ENCODE data around the gene AGAP2. TPM values are rescaled to one million over a fixed set of nuclear protein-coding genes. Genes with fewer than 3 reads are reported as not detected.

AGAP2 gene
- total RNA-seq, 2 donors from 2014 or later = 0.33 to 1.0 TPM

- no peaks in the 10 kb centered on the region for H3K36me3 ChIP-seq (replicated peaks in 1 of 2; ENCODE audit: insufficient read depth in 1 of 2, low read depth in 2 of 2)
- intact Hi-C loops (cut with DNase I) = no loop called here
- peaks cover 6 to 30% of the 10 kb centered on the region in 2 donors for H3K27me3 ChIP-seq
- no peak overlapping the region for H3K4me3 ChIP-seq
- WGBS, 2 donors = 73 to 78% methylated on average over 11 of the region's 11 CpGs
- no peaks in the 10 kb centered on the region for H3K9me3 ChIP-seq
- no peak for ATAC-seq
- H3K27ac ChIP-seq = no peak overlapping the region
- no peak for DNase-seq
- peaks cover 23% of the 10 kb centered on the region for H3K4me1 ChIP-seq
- TF ChIP-seq POLR2A (IDR thresholded peaks at IDR 0.05) = no peak
- TF ChIP-seq CTCF (IDR thresholded peaks at IDR 0.05) = no peak
Observed at GRCh38 chr12:57732726-57733593, 5.6 kb downstream of the AGAP2 start.

- no peak for DNase-seq
- H3K4me1 ChIP-seq = peaks cover 23% of the 10 kb centered on the region
- peaks cover 0 to 23% of the 10 kb centered on the region in 2 donors for H3K27me3 ChIP-seq
- H3K4me3 ChIP-seq = no peak overlapping the region
- whole genome bisulfite sequencing, 2 donors = 70 to 74% methylated on average over 4 of the region's 4 CpGs
- no peak for ATAC-seq
- intact Hi-C loops (cut with DNase I) = no loop called here
- no peaks in the 10 kb centered on the region for H3K36me3 ChIP-seq (replicated peaks in 1 of 2; ENCODE audit: insufficient read depth in 1 of 2, low read depth in 2 of 2)
- TF ChIP-seq CTCF (IDR thresholded peaks at IDR 0.05) = no peak
- no peak overlapping the region for H3K27ac ChIP-seq
- H3K9me3 ChIP-seq = no peaks in the 10 kb centered on the region
Observed at GRCh38 chr12:57732270-57732669, 6.3 kb downstream of the AGAP2 start.

GRCh38 chr12:57731411-57732080 is 7.0 kb downstream of the AGAP2 start:
- Histone ChIP-seq H3K27me3 (peaks cover 0 to 16% of the 10 kb centered on the region in 2 donors), H3K36me3 (replicated peaks in 1 of 2; ENCODE audit: insufficient read depth in 1 of 2, low read depth in 2 of 2) (no peaks in the 10 kb centered on the region), H3K9me3 (no peaks in the 10 kb centered on the region), H3K27ac (no peak overlapping the region), H3K4me3 (no peak overlapping the region), H3K4me1 (peaks cover 23% of the 10 kb centered on the region)
- 68 to 77% methylated on average over 19 of the region's 19 CpGs for WGBS, 2 donors
- no peak for ATAC-seq
- no peak for DNase-seq
- intact Hi-C loops (cut with DNase I) = no loop called here
- TF ChIP-seq CTCF (IDR thresholded peaks at IDR 0.05) (no peak), POLR2A (IDR thresholded peaks at IDR 0.05) (no peak)

- TF ChIP-seq CTCF (IDR thresholded peaks at IDR 0.05) (no peak), POLR2A (IDR thresholded peaks at IDR 0.05) (no peak)
- no peak for DNase-seq
- peaks cover 0 to 5% of the 10 kb centered on the region in 2 donors for H3K27me3 ChIP-seq
Observed at GRCh38 chr12:57730336-57731067, 8.0 kb downstream of the AGAP2 start.

More at GRCh38 chr12:57730336-57731067, 8.0 kb downstream of the AGAP2 start:
- Histone ChIP-seq H3K4me1 (peaks cover 23% of the 10 kb centered on the region), H3K27ac (no peak overlapping the region), H3K36me3 (replicated peaks in 1 of 2; ENCODE audit: insufficient read depth in 1 of 2, low read depth in 2 of 2) (no peaks in the 10 kb centered on the region), H3K4me3 (no peak overlapping the region), H3K9me3 (no peaks in the 10 kb centered on the region)
- ATAC-seq = no peak
- WGBS, 2 donors = 74 to 82% methylated on average over 13 of the region's 13 CpGs
- intact Hi-C loops (cut with DNase I) = no loop called here
